Measurements from ENCODE around the gene PWWP2A.
A peak's percentile ranks its signal among the peaks of the same experiment; 100 is the strongest.

PWWP2A gene

GRCh38 chr5:160119142-160119904, at the start of gene PWWP2A:
Gene PWWP2A (minus strand): TSS chr5:160119450. CDS start chr5:160119388, 62 bp downstream.
- TF ChIP-seq CREB1 (IDR thresholded peaks at IDR 0.05; ENCODE audit: low read depth), result peak; percentile 82
- TF ChIP-seq TAF1 (IDR thresholded peaks at IDR 0.05; ENCODE audit: low read depth), result peak; percentile 97
- TF ChIP-seq USF1 (IDR thresholded peaks at IDR 0.05), result peak; percentile 74
- no peak; the same call in 1 of the 2 replicates for TF ChIP-seq TEAD4 (IDR thresholded peaks at IDR 0.05)
- TF ChIP-seq, protein P1, sequence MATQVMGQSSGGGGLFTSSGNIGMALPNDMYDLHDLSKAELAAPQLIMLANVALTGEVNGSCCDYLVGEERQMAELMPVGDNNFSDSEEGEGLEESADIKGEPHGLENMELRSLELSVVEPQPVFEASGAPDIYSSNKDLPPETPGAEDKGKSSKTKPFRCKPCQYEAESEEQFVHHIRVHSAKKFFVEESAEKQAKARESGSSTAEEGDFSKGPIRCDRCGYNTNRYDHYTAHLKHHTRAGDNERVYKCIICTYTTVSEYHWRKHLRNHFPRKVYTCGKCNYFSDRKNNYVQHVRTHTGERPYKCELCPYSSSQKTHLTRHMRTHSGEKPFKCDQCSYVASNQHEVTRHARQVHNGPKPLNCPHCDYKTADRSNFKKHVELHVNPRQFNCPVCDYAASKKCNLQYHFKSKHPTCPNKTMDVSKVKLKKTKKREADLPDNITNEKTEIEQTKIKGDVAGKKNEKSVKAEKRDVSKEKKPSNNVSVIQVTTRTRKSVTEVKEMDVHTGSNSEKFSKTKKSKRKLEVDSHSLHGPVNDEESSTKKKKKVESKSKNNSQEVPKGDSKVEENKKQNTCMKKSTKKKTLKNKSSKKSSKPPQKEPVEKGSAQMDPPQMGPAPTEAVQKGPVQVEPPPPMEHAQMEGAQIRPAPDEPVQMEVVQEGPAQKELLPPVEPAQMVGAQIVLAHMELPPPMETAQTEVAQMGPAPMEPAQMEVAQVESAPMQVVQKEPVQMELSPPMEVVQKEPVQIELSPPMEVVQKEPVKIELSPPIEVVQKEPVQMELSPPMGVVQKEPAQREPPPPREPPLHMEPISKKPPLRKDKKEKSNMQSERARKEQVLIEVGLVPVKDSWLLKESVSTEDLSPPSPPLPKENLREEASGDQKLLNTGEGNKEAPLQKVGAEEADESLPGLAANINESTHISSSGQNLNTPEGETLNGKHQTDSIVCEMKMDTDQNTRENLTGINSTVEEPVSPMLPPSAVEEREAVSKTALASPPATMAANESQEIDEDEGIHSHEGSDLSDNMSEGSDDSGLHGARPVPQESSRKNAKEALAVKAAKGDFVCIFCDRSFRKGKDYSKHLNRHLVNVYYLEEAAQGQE (IDR thresholded peaks at IDR 0.05; ENCODE audit: low read depth), result no peak
- peak; percentile 93 for TF ChIP-seq YY1 (IDR thresholded peaks at IDR 0.05; ENCODE audit: low read depth)
- TF ChIP-seq, protein P2, sequence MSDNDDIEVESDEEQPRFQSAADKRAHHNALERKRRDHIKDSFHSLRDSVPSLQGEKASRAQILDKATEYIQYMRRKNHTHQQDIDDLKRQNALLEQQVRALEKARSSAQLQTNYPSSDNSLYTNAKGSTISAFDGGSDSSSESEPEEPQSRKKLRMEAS (IDR thresholded peaks at IDR 0.05), result peak; percentile 75

- TF ChIP-seq ZBTB7A (IDR thresholded peaks at IDR 0.05; ENCODE audit: low read depth) (no peak), TCF12 (IDR thresholded peaks at IDR 0.05; ENCODE audit: low read depth) (no peak), FOXM1 (IDR thresholded peaks at IDR 0.05; ENCODE audit: borderline replicate concordance, low read depth) (no peak), USF1 (IDR thresholded peaks at IDR 0.05) (no peak), EP300 (IDR thresholded peaks at IDR 0.05; ENCODE audit: borderline replicate concordance) (no peak), TEAD4 (IDR thresholded peaks at IDR 0.05) (no peak), NFIC (IDR thresholded peaks at IDR 0.05) (no peak), CREB1 (IDR thresholded peaks at IDR 0.05; ENCODE audit: low read depth) (no peak), RAD21 (IDR thresholded peaks at IDR 0.05; ENCODE audit: low read depth) (no peak), YY1 (IDR thresholded peaks at IDR 0.05; ENCODE audit: low read depth) (no peak), TAF1 (IDR thresholded peaks at IDR 0.05; ENCODE audit: low read depth) (no peak), CEBPB (IDR thresholded peaks at IDR 0.05) (no peak), EGR1 (IDR thresholded peaks at IDR 0.05) (no peak)
- TF ChIP-seq, protein P2 (IDR thresholded peaks at IDR 0.05), result no peak
- TF ChIP-seq, protein P1 (IDR thresholded peaks at IDR 0.05; ENCODE audit: low read depth), result no peak
Measured at GRCh38 chr5:160167624-160168165, 48.4 kb upstream of the PWWP2A start.

GRCh38 chr5:160166973-160167623, 47.8 kb upstream of the PWWP2A start:
- TF ChIP-seq FOXM1 (IDR thresholded peaks at IDR 0.05; ENCODE audit: borderline replicate concordance, low read depth), result no peak
- TF ChIP-seq, protein P1 (IDR thresholded peaks at IDR 0.05; ENCODE audit: low read depth), result no peak

All from Ishikawa (cell line).